Fibroblast of peridontal ligament (primary cell): Measurements from ENCODE around the gene DHX15.
"Not testable (repeated sequence)": the region's sequence is repeated elsewhere in the genome, so short reads cannot be mapped to it uniquely, and the experiment has no call there.

ENCODE experiments used
- DNase-seq: peaks from one replicate; pipeline ENCODE4 v3.0.0-alpha.2; 2010; ENCODE audit errors: extremely low read depth

Gene DHX15

GRCh38 chr4:24544208-24544988 lies 40.0 kb downstream of the DHX15 start:
- DNase-seq = no peak

GRCh38 chr4:24537025-24537424 lies 47.3 kb downstream of the DHX15 start:
- DNase-seq = no peak

GRCh38 chr4:24535399-24535798 lies 49.0 kb downstream of the DHX15 start:
- DNase-seq = no peak

GRCh38 chr4:24533364-24533763 lies 51.0 kb downstream of the DHX15 start:
- no peak for DNase-seq

- DNase-seq = no peak
Measured at GRCh38 chr4:24529555-24529954, 54.8 kb downstream of the DHX15 start.

- peak; percentile 39 for DNase-seq
Measured at GRCh38 chr4:24527371-24527770, 57.0 kb downstream of the DHX15 start.

- DNase-seq = no peak
Measured at GRCh38 chr4:24521544-24521943, 62.8 kb downstream of the DHX15 start.

GRCh38 chr4:24519649-24520048 lies 64.7 kb downstream of the DHX15 start:
- DNase-seq = peak; percentile 21

- DNase-seq = no peak
Measured at GRCh38 chr4:24517676-24518075, 66.7 kb downstream of the DHX15 start.

- DNase-seq = no peak
Measured at GRCh38 chr4:24516926-24517325, 67.4 kb downstream of the DHX15 start.

GRCh38 chr4:24515698-24516097 lies 68.7 kb downstream of the DHX15 start:
- DNase-seq = no peak

- DNase-seq = no peak
Measured at GRCh38 chr4:24514808-24515207, 69.5 kb downstream of the DHX15 start.

- no peak for DNase-seq
Measured at GRCh38 chr4:24513718-24514117, 70.6 kb downstream of the DHX15 start.

GRCh38 chr4:24511371-24512063 lies 72.8 kb downstream of the DHX15 start:
- DNase-seq = peak; percentile 85

- no peak for DNase-seq
Measured at GRCh38 chr4:24510091-24510490, 74.3 kb downstream of the DHX15 start.

- no peak for DNase-seq
Measured at GRCh38 chr4:24508541-24508940, 75.8 kb downstream of the DHX15 start.

GRCh38 chr4:24507439-24507838 lies 76.9 kb downstream of the DHX15 start:
- DNase-seq = no peak

- DNase-seq = not testable (repeated sequence)
Measured at GRCh38 chr4:24503090-24503489, 81.3 kb downstream of the DHX15 start.

GRCh38 chr4:24497221-24497620 lies 87.1 kb downstream of the DHX15 start:
- peak; percentile 29 for DNase-seq

GRCh38 chr4:24496597-24496996 lies 87.8 kb downstream of the DHX15 start:
- DNase-seq = no peak

GRCh38 chr4:24495388-24495787 lies 89.0 kb downstream of the DHX15 start:
- DNase-seq = no peak

GRCh38 chr4:24489870-24490269 lies 94.5 kb downstream of the DHX15 start:
- DNase-seq = no peak

GRCh38 chr4:24488399-24489164 lies 95.8 kb downstream of the DHX15 start:
- DNase-seq = peak; percentile 71
